GM23338 (cell line): Measurements from ENCODE around the gene TPM3. TPM values are rescaled to one million over a fixed set of nuclear protein-coding genes. Genes with fewer than 3 reads are reported as not detected.

ENCODE experiments used
- ATAC-seq: fragments of 200-7000 bp; cut with Tn5 transposase; 3 replicates; pipeline ENCODE4 v1.9.1; 2020
- DNase-seq: peaks from one replicate; pipeline ENCODE4 v3.0.0-alpha.2; 2015; ENCODE audit warnings: low spot score
- H2AFZ ChIP-seq: fragments of 200-600 bp; sonication (generic); 2 replicates; pipeline ENCODE4 v1.8.0; 2016; ENCODE audit warnings: antibody characterized with exemption, mild to moderate bottlenecking, moderate library complexity
- H3F3A ChIP-seq: fragments of 200-600 bp; sonication (generic); replicated peaks from 2 replicates; pipeline ENCODE4 v1.8.0; 2017; ENCODE audit warnings: antibody characterized with exemption, mixed run types, low read depth
- H3K27ac ChIP-seq: fragments of 200-600 bp; sonication (generic); 2 replicates; pipeline ENCODE4 v1.6.1; 2016; ENCODE audit warnings: low read depth
- H3K27me3 ChIP-seq: fragments of 200-600 bp; sonication (generic); 2 replicates; pipeline ENCODE4 v1.8.0; 2016; ENCODE audit warnings: mild to moderate bottlenecking, mixed run types, moderate library complexity; ENCODE audit not compliant: insufficient read depth
- H3K36me3 ChIP-seq: fragments of 200-600 bp; sonication (generic); 2 replicates; pipeline ENCODE4 v1.8.0; 2016; ENCODE audit warnings: mild to moderate bottlenecking; ENCODE audit not compliant: insufficient read depth
- H3K4me1 ChIP-seq: fragments of 200-600 bp; sonication (generic); 2 replicates; pipeline ENCODE4 v1.8.0; 2016; ENCODE audit warnings: mild to moderate bottlenecking, moderate library complexity; ENCODE audit not compliant: insufficient read depth
- H3K4me2 ChIP-seq: fragments of 200-600 bp; sonication (generic); 2 replicates; pipeline ENCODE4 v1.7.1; 2017; ENCODE audit warnings: mixed run types
- H3K4me3 ChIP-seq: fragments of 200-600 bp; sonication (generic); 2 replicates; pipeline ENCODE4 v1.6.1; 2016; ENCODE audit warnings: mixed run types
- H3K79me2 ChIP-seq: fragments of 200-600 bp; sonication (generic); replicated peaks from 2 replicates; pipeline ENCODE4 v1.8.0; 2017; ENCODE audit warnings: mild to moderate bottlenecking; ENCODE audit not compliant: insufficient read depth
- H3K9me2 ChIP-seq: fragments of 200-600 bp; sonication (generic); 2 replicates; pipeline ENCODE4 v1.8.0; 2017; ENCODE audit not compliant: insufficient read depth
- H4K20me1 ChIP-seq: fragments of 200-600 bp; sonication (generic); replicated peaks from 2 replicates; pipeline ENCODE4 v1.8.0; 2017; ENCODE audit warnings: mild to moderate bottlenecking; ENCODE audit not compliant: insufficient read depth
- H3K27ac Mint-ChIP-seq: 2 replicates; pipeline ENCODE4 v1.8.0; 2020; ENCODE audit warnings: inconsistent platforms, mild to moderate bottlenecking, moderate library complexity, mixed read lengths
- H3K27me3 Mint-ChIP-seq: 3 replicates; pipeline ENCODE4 v1.8.0; 2022; ENCODE audit warnings: low read depth, mild to moderate bottlenecking, moderate library complexity, mixed read lengths, inconsistent platforms; ENCODE audit not compliant: insufficient read depth, poor library complexity
- H3K36me3 Mint-ChIP-seq: 3 replicates; pipeline ENCODE4 v1.8.0; 2021; ENCODE audit warnings: low read depth, mild to moderate bottlenecking, inconsistent platforms, moderate library complexity, mixed read lengths
- H3K4me1 Mint-ChIP-seq: 3 replicates; pipeline ENCODE4 v1.8.0; 2020; ENCODE audit warnings: mild to moderate bottlenecking, inconsistent platforms, mixed read lengths
- H3K4me3 Mint-ChIP-seq: 3 replicates; pipeline ENCODE4 v1.8.0; 2021; ENCODE audit warnings: moderate library complexity, mild to moderate bottlenecking, inconsistent platforms, mixed read lengths
- H3K9me3 Mint-ChIP-seq: 3 replicates; pipeline ENCODE4 v1.8.0; 2020; ENCODE audit warnings: moderate library complexity, mild to moderate bottlenecking, inconsistent platforms, mixed read lengths
- CREB1 ChIP-seq: fragments of 250-450 bp; sonication (Bioruptor Pico); IDR thresholded peaks from 2 replicates; pipeline ENCODE4 v1.5.0; 2020; ENCODE audit warnings: low read depth, mild to moderate bottlenecking, moderate library complexity
- CTCF ChIP-seq, 2 experiments: fragments of 200-600 bp in 1 of 2; sonication (generic) in 1 of 2; conservative IDR thresholded peaks; 2 replicates each; pipeline versions ENCODE4 v1.5.1 to v1.6.1; 2016 to 2017; ENCODE audit warnings: antibody characterized with exemption in 2 of 2, low read depth in 2 of 2, mild to moderate bottlenecking in 2 of 2, moderate library complexity in 1 of 2
- EZH2 ChIP-seq: fragments of 200-600 bp; sonication (generic); IDR thresholded peaks from one replicate; pipeline ENCODE4 v1.8.0; 2017; ENCODE audit warnings: antibody characterized with exemption, mild to moderate bottlenecking, low read depth; ENCODE audit not compliant: unreplicated experiment
- EZH2phosphoT487 ChIP-seq: fragments of 200-600 bp; sonication (generic); IDR thresholded peaks from one replicate; pipeline ENCODE4 v1.8.1; 2018; ENCODE audit warnings: antibody characterized with exemption; ENCODE audit not compliant: unreplicated experiment
- JUNB ChIP-seq: IDR thresholded peaks from one replicate; pipeline ENCODE4 v1.6.1; 2016; ENCODE audit warnings: antibody characterized with exemption; ENCODE audit not compliant: unreplicated experiment
- NANOG ChIP-seq: IDR thresholded peaks from 2 replicates; pipeline ENCODE4 v1.6.1; 2016; ENCODE audit warnings: antibody characterized with exemption, borderline replicate concordance
- REST ChIP-seq: IDR thresholded peaks from one replicate; pipeline ENCODE4 v1.6.1; 2018; ENCODE audit warnings: antibody characterized with exemption; ENCODE audit not compliant: unreplicated experiment
- STAT1 ChIP-seq: IDR thresholded peaks from one replicate; pipeline ENCODE4 v1.6.1; 2016; ENCODE audit warnings: antibody characterized with exemption; ENCODE audit not compliant: unreplicated experiment
- ZNF114 ChIP-seq: fragments of 250-450 bp; sonication (Bioruptor Pico); IDR thresholded peaks from 2 replicates; pipeline ENCODE4 v1.5.0; 2020; ENCODE audit warnings: mild to moderate bottlenecking, moderate library complexity
- ZNF331 ChIP-seq: fragments of 250-450 bp; sonication (Bioruptor Pico); IDR thresholded peaks from 2 replicates; pipeline ENCODE4 v1.5.0; 2020; ENCODE audit warnings: low read depth, mild to moderate bottlenecking, moderate library complexity
- ZNF462 ChIP-seq: fragments of 250-450 bp; sonication (Bioruptor Pico); IDR thresholded peaks from 2 replicates; pipeline ENCODE4 v1.5.0; 2020; ENCODE audit warnings: mild to moderate bottlenecking, moderate library complexity
- polyA plus RNA-seq: library from polyadenylated mRNA; unstranded; fragments of >200 nt; fragmentation: Nextera tagmentation; extraction: Ambion mirVana; gene quantifications from 2 replicates; pipeline ENCODE4 v1.2.1, GENCODE V29; 2016
- total RNA-seq: library from RNA; depleted of rRNA; stranded (reverse); fragments of >200 nt; shearing (Covaris generic); gene quantifications from 2 replicates; pipeline ENCODE4 v1.2.3, GENCODE V29; 2014

The TPM3 gene
- total and polyA plus RNA-seq, 2 experiments from 2014 or later, result 544 to 747 TPM

- Mint-ChIP-seq H3K27me3 (peaks cover 2% of the 10 kb centered on the region), H3K9me3 (no peaks in the 10 kb centered on the region), H3K36me3 (no peaks in the 10 kb centered on the region), H3K4me3 (no peak overlapping the region), H3K27ac (no peak overlapping the region), H3K4me1 (no peaks in the 10 kb centered on the region)
- TF ChIP-seq ZNF462, result no peak
- TF ChIP-seq STAT1, result no peak
- TF ChIP-seq JUNB, result no peak
- TF ChIP-seq NANOG, result no peak
- TF ChIP-seq EZH2phosphoT487, result no peak
- no peak for TF ChIP-seq EZH2
- no peak for TF ChIP-seq REST
- no peak for TF ChIP-seq CTCF (conservative IDR thresholded peaks at IDR 0.05; ENCODE audit: low read depth in 2 of 2)
- TF ChIP-seq CREB1, result no peak
- TF ChIP-seq ZNF114, result no peak
- TF ChIP-seq ZNF331 (CRISPR knock-in tag), result no peak
- Histone ChIP-seq H3K4me2 (no peak overlapping the region), H3K36me3 (no peaks in the 10 kb centered on the region), H3F3A (no peaks in the 10 kb centered on the region), H3K9me2 (no peaks in the 10 kb centered on the region), H3K79me2 (no peaks in the 10 kb centered on the region), H4K20me1 (no peaks in the 10 kb centered on the region), H3K4me1 (no peaks in the 10 kb centered on the region), H3K27me3 (no peaks in the 10 kb centered on the region), H3K27ac (no peak overlapping the region), H2AFZ (no peak overlapping the region), H3K4me3 (no peak overlapping the region)
- DNase-seq, result peak; percentile 15
- peak; percentile 28; the same call in 1 of the 3 replicates for ATAC-seq
These were observed 76.7 kb downstream of the TPM3 start for GRCh38 chr1:154115180-154115579.
